T-cell (primary cell): Measurements from ENCODE around the gene ANKRD13D. TPM values are rescaled to one million over a fixed set of nuclear protein-coding genes. Genes with fewer than 3 reads are reported as not detected.

Experiments
- ATAC-seq, 4 experiments: fragments of 200-7000 bp in 3 of 4; fragments of 150-1000 bp in 1 of 4; cut with Tn5 transposase; replicated peaks in 1 of 4; 1 replicate in 3 of 4; 2 replicates in 1 of 4; pipeline ENCODE4 v1.10.0; 2021; ENCODE audit warnings: moderate library complexity in 3 of 4, mild to moderate bottlenecking in 2 of 4, moderate number of reproducible peaks in 1 of 4
- CTCF ChIA-PET, 2 donors: fragments of 300-600 bp; sonication (Branson Sonifier 250); formaldehyde crosslinking; loops; one replicate each; lab custom pipeline; 2022; ENCODE audit warnings: antibody characterized with exemption in 2 of 2; lab: Charles Lee
- POLR2A ChIA-PET, 2 donors: fragments of 300-600 bp; sonication (Branson Sonifier 250); formaldehyde crosslinking; loops; one replicate each; lab custom pipeline; 2022; ENCODE audit warnings: antibody characterized with exemption in 2 of 2; lab: Charles Lee
- DNase-seq, 35 experiments: peaks; one replicate each; pipeline versions ENCODE4 v3.0.0 to v3.0.0-alpha.2; 2013 to 2023
- H3K27ac ChIP-seq: one replicate; pipeline ENCODE4 v1.5.1; 2013; ENCODE audit warnings: low read length
- H3K27me3 ChIP-seq, 2 experiments: replicated peaks in 1 of 2; 1 replicate in 1 of 2; 2 replicates in 1 of 2; pipeline versions ENCODE4 v1.6.1 to v1.7.0; 2013; ENCODE audit warnings: low read length in 1 of 2, mixed read lengths in 1 of 2; ENCODE audit not compliant: control insufficient read depth in 2 of 2, insufficient read depth in 2 of 2; ENCODE audit errors: extremely low read depth in 1 of 2
- H3K36me3 ChIP-seq, 2 donors: 1 replicate in 1 of 2; 2 replicates in 1 of 2; pipeline versions ENCODE4 v1.6.1 to v1.7.0; 2013; ENCODE audit warnings: low read length in 1 of 2; ENCODE audit not compliant: control insufficient read depth in 2 of 2, insufficient read depth in 1 of 2; ENCODE audit errors: extremely low read depth in 1 of 2
- H3K4me1 ChIP-seq, 2 experiments: 1 replicate in 1 of 2; 2 replicates in 1 of 2; pipeline versions ENCODE4 v1.6.1 to v1.7.0; 2013; ENCODE audit warnings: low read length in 2 of 2, mixed read lengths in 1 of 2; ENCODE audit not compliant: insufficient read depth in 2 of 2, control insufficient read depth in 1 of 2; ENCODE audit errors: extremely low read depth in 1 of 2
- H3K4me3 ChIP-seq, 2 donors: 1 replicate in 1 of 2; 2 replicates in 1 of 2; pipeline versions ENCODE4 v1.5.1 to v1.7.0; 2013; ENCODE audit warnings: mild to moderate bottlenecking in 2 of 2, low read length in 1 of 2, moderate library complexity in 1 of 2; ENCODE audit not compliant: control insufficient read depth in 1 of 2; ENCODE audit errors: extremely low read depth in 1 of 2
- H3K9me3 ChIP-seq: 2 replicates; pipeline ENCODE4 v1.7.0; 2013
- H3K27ac Mint-ChIP-seq, 2 donors: one replicate each; pipeline ENCODE4 v1.8.0; 2020 to 2021; ENCODE audit warnings: mild to moderate bottlenecking in 2 of 2, mixed read lengths in 2 of 2
- H3K27me3 Mint-ChIP-seq, 2 donors: one replicate each; pipeline ENCODE4 v1.8.0; 2021 to 2022; ENCODE audit warnings: mixed read lengths in 2 of 2
- H3K36me3 Mint-ChIP-seq: one replicate; pipeline ENCODE4 v1.8.0; 2021; ENCODE audit warnings: mixed read lengths
- H3K4me1 Mint-ChIP-seq, 3 donors: one replicate each; pipeline ENCODE4 v1.8.0; 2020 to 2022; ENCODE audit warnings: mixed read lengths in 3 of 3, mild to moderate bottlenecking in 1 of 3
- H3K4me3 Mint-ChIP-seq, 3 donors: one replicate each; pipeline ENCODE4 v1.8.0; 2020 to 2022; ENCODE audit warnings: mild to moderate bottlenecking in 3 of 3, mixed read lengths in 3 of 3, moderate library complexity in 3 of 3
- H3K9me3 Mint-ChIP-seq, 3 donors: one replicate each; pipeline ENCODE4 v1.8.0; 2020 to 2022; ENCODE audit warnings: mixed read lengths in 3 of 3
- WGBS: methylation state at CpG from one replicate; pipeline ENCODE4 v1.1.5; 2013; ENCODE audit warnings: missing lambda C conversion rate; ENCODE audit not compliant: insufficient coverage; 5-methylcytosine and 5-hydroxymethylcytosine counted together
- total RNA-seq, 35 experiments: library from RNA in 6 of 35; stranded (reverse) in 6 of 35; fragments of 120-200 nt in 1 of 35; gene quantifications; one replicate each; pipeline versions ENCODE4 v1.2.1 to v1.2.4 and lab custom pipeline; 2013 to 2026

Gene ANKRD13D
- total RNA-seq, 5 donors from 2014 or later (not counting 1 experiment from before 2014, with no cell fraction given), result 150 to 249 (median 237) TPM

- WGBS, result 94% methylated on average over 7 of the region's 11 CpGs
- ChIA-PET CTCF (interaction anchor here (0.6 to 0.7 kb wide), 3 partner anchors 8 to 140 kb away, joined by 3 read pairs; no protein-coding TSS in a partner anchor), POLR2A (interaction anchor here in 1 of 2 donors (0.5 kb wide), 1 partner anchor 23 kb away, joined by 3 read pairs; no protein-coding TSS in a partner anchor)
- H3K9me3 Mint-ChIP-seq, result no peaks in the 10 kb centered on the region
- H3K4me3 ChIP-seq, result no peak overlapping the region
- H3K27me3 Mint-ChIP-seq, result no peaks in the 10 kb centered on the region
- ATAC-seq (no peak), DNase-seq (no peak)
- peaks cover 26% of the 10 kb centered on the region for H3K36me3 Mint-ChIP-seq
- H3K27me3 ChIP-seq, result no peaks in the 10 kb centered on the region
- peaks cover 37 to 100% of the 10 kb centered on the region in 2 experiments for H3K4me1 ChIP-seq
- peak overlapping the region in 1 of 3 donors; percentile 25 for H3K4me3 Mint-ChIP-seq
- peaks cover 47 to 95% of the 10 kb centered on the region in 2 donors for H3K36me3 ChIP-seq
- peaks cover 47 to 70% (median 60%) of the 10 kb centered on the region in 3 donors for H3K4me1 Mint-ChIP-seq
- peak overlapping the region; percentile 81 to 88 for H3K27ac Mint-ChIP-seq
- no peaks in the 10 kb centered on the region for H3K9me3 ChIP-seq
- H3K27ac ChIP-seq, result peak overlapping the region; percentile 34
Measured at GRCh38 chr11:67282876-67283371, 6.2 kb upstream of the ANKRD13D start.

GRCh38 chr11:67283481-67283963, 5.6 kb upstream of the ANKRD13D start:
- ATAC-seq (no peak), DNase-seq (no peak)
- ChIA-PET CTCF (interaction anchor here (0.6 to 0.7 kb wide), 3 partner anchors 9 to 141 kb away, joined by 3 read pairs; no protein-coding TSS in a partner anchor), POLR2A (interaction anchor here in 1 of 2 donors (0.5 kb wide), 1 partner anchor 22 kb away, joined by 3 read pairs; no protein-coding TSS in a partner anchor)
- Mint-ChIP-seq H3K4me1 (peaks cover 50 to 68% (median 59%) of the 10 kb centered on the region in 3 donors), H3K9me3 (no peaks in the 10 kb centered on the region), H3K36me3 (peaks cover 26% of the 10 kb centered on the region), H3K27ac (peak overlapping the region; percentile 72 to 73), H3K27me3 (no peaks in the 10 kb centered on the region), H3K4me3 (no peak overlapping the region)
- peaks cover 33 to 100% of the 10 kb centered on the region in 2 experiments for H3K4me1 ChIP-seq
- H3K27ac ChIP-seq, result peak overlapping the region; percentile 34
- H3K4me3 ChIP-seq, result no peak overlapping the region
- H3K9me3 ChIP-seq, result no peaks in the 10 kb centered on the region
- peaks cover 47 to 89% of the 10 kb centered on the region in 2 donors for H3K36me3 ChIP-seq
- 95% methylated on average over 7 of the region's 13 CpGs for WGBS
- no peaks in the 10 kb centered on the region for H3K27me3 ChIP-seq

- Mint-ChIP-seq H3K27me3 (no peaks in the 10 kb centered on the region), H3K36me3 (peaks cover 17% of the 10 kb centered on the region), H3K9me3 (no peaks in the 10 kb centered on the region), H3K4me3 (peak overlapping the region in 1 of 3 donors; percentile 10), H3K4me1 (peaks cover 40 to 59% (median 49%) of the 10 kb centered on the region in 3 donors), H3K27ac (peak overlapping the region; percentile 66)
- ATAC-seq, result no peak
- Histone ChIP-seq H3K9me3 (no peaks in the 10 kb centered on the region), H3K27ac (peak overlapping the region; percentile 96), H3K36me3 (peaks cover 43 to 74% of the 10 kb centered on the region in 2 donors), H3K27me3 (no peaks in the 10 kb centered on the region), H3K4me3 (no peak overlapping the region), H3K4me1 (peaks cover 19 to 92% of the 10 kb centered on the region in 2 experiments)
- WGBS, result 90% methylated on average over 22 of the region's 45 CpGs
- ChIA-PET CTCF (no interaction called here), POLR2A (no interaction called here)
- peak in 1 of 35 experiments; percentile 32 for DNase-seq
Measured at GRCh38 chr11:67284811-67285540, 4.1 kb upstream of the ANKRD13D start.

- H3K36me3 Mint-ChIP-seq, result peaks cover 12% of the 10 kb centered on the region
- no peaks in the 10 kb centered on the region for H3K9me3 Mint-ChIP-seq
- H3K27ac Mint-ChIP-seq, result peak overlapping the region; percentile 93 to 98
- peak overlapping the region; percentile 96 for H3K27ac ChIP-seq
- DNase-seq, result peak in 29 of 35 experiments; percentile 35 to 70 (median 51)
- H3K27me3 Mint-ChIP-seq, result no peaks in the 10 kb centered on the region
- no peak for ATAC-seq
- H3K4me3 ChIP-seq, result no peak overlapping the region
- H3K4me1 ChIP-seq, result peaks cover 17 to 92% of the 10 kb centered on the region in 2 experiments
- no peaks in the 10 kb centered on the region for H3K9me3 ChIP-seq
- H3K4me1 Mint-ChIP-seq, result peaks cover 44 to 57% (median 53%) of the 10 kb centered on the region in 3 donors
- no peaks in the 10 kb centered on the region for H3K27me3 ChIP-seq
- POLR2A ChIA-PET, result no interaction called here
- H3K4me3 Mint-ChIP-seq, result peak overlapping the region in 2 of 3 donors; percentile 6 to 75
- 61% methylated on average over 18 of the region's 39 CpGs for WGBS
- CTCF ChIA-PET, result no interaction called here
- H3K36me3 ChIP-seq, result peaks cover 36 to 73% of the 10 kb centered on the region in 2 donors
Measured at GRCh38 chr11:67285541-67286498, 3.3 kb upstream of the ANKRD13D start.

- H3K36me3 Mint-ChIP-seq, result peaks cover 12% of the 10 kb centered on the region
- Histone ChIP-seq H3K27ac (peak overlapping the region; percentile 96), H3K4me1 (peaks cover 17 to 92% of the 10 kb centered on the region in 2 experiments), H3K36me3 (peaks cover 29 to 71% of the 10 kb centered on the region in 2 donors), H3K4me3 (peak overlapping the region; percentile 52 to 93), H3K9me3 (no peaks in the 10 kb centered on the region), H3K27me3 (no peaks in the 10 kb centered on the region)
- H3K9me3 Mint-ChIP-seq, result no peaks in the 10 kb centered on the region
- H3K4me3 Mint-ChIP-seq, result peak overlapping the region; percentile 69 to 77 (median 75)
- ChIA-PET POLR2A (interaction anchor here (0.9 to 1.5 kb wide), 2 partner anchors 9 kb away, joined by 3 to 4 read pairs; no protein-coding TSS in a partner anchor), CTCF (no interaction called here)
- peaks cover 50 to 64% (median 61%) of the 10 kb centered on the region in 3 donors for H3K4me1 Mint-ChIP-seq
- peak overlapping the region; percentile 93 to 98 for H3K27ac Mint-ChIP-seq
- WGBS, result 14% methylated on average over 5 of the region's 8 CpGs
- H3K27me3 Mint-ChIP-seq, result no peaks in the 10 kb centered on the region
- peak in 1 of 35 experiments; percentile 39 for DNase-seq
- ATAC-seq, result no peak
Measured at GRCh38 chr11:67286621-67287333, 2.3 kb upstream of the ANKRD13D start.
